Activated CD8-positive, alpha-beta memory T cell treated with anti-CD3 and anti-CD28 coated beads for 1 hour (primary cell): Measurements from ENCODE around the gene RALGAPA1.

Source experiments
- DNase-seq, 2 donors: peaks; one replicate each; pipeline ENCODE4 v3.0.0-alpha.2; 2020; ENCODE audit warnings: low read depth in 1 of 2; ENCODE audit errors: extremely low read depth in 1 of 2

RALGAPA1 gene

DNA sequence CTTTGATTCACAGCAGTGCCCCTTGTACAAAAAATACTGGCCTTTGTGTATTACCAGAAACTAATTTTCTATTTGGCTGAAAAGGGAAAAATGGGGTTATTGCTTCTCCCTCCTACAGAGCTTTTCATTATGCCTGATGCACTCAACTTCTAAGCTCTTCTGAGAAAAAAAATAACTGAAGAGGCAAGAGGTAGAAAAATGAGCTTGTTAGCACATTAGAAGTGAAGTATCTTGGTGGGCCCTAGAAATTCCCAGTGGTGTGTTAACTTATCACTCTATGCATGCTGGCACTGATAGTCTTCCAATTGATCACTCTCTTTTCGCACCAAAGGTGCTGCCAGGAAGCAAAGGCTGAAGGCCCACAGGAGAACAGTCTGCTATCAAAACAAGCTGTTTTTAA is 258.0 kb downstream of the RALGAPA1 start:
- DNase-seq, result no peak

GRCh38 chr14:35549551-35549950 is 259.5 kb downstream of the RALGAPA1 start:
- no peak for DNase-seq

DNA sequence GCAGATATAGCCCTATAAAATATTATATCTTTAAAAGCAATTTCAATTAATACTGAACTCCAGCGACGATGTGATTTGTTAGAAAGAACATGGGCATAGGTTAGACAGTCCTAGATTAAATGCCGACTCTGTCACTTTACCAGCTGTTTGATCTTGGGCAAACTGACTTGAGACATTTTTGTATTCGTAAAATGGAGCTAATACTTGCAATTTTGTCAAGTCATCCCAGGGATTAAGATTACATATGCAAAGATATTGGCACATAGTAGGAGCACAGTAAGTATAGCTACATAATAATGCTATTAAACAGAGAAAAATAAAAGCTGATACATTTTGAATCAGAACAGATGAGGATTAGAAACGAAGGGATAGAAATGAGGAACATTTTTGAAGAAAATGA is 266.1 kb downstream of the RALGAPA1 start:
- no peak for DNase-seq

DNA sequence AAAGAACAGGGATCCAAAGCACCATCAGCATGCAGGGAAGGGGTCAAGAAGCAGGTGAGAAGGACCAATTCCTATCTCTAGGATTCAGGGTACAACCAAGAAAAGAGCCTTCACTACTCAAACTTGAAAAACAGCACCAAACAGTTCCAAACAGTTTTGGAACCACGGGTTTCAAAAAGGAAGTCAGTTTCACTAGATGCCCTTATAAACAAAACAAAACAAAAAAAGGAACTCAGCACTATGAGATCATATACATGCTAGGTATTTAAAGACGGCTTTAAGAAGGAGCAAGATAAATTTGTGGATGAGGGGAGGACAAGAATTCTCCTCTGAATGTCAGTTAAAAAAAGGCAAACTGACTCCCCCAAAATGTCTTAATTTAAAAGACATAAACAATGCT is 269.1 kb downstream of the RALGAPA1 start:
- no peak for DNase-seq

- no peak for DNase-seq
Measured at GRCh38 chr14:35535483-35536112, 273.5 kb downstream of the RALGAPA1 start.

GRCh38 chr14:35534873-35535482 is 274.1 kb downstream of the RALGAPA1 start:
- peak in 1 of 2 donors; percentile 37 for DNase-seq

DNA sequence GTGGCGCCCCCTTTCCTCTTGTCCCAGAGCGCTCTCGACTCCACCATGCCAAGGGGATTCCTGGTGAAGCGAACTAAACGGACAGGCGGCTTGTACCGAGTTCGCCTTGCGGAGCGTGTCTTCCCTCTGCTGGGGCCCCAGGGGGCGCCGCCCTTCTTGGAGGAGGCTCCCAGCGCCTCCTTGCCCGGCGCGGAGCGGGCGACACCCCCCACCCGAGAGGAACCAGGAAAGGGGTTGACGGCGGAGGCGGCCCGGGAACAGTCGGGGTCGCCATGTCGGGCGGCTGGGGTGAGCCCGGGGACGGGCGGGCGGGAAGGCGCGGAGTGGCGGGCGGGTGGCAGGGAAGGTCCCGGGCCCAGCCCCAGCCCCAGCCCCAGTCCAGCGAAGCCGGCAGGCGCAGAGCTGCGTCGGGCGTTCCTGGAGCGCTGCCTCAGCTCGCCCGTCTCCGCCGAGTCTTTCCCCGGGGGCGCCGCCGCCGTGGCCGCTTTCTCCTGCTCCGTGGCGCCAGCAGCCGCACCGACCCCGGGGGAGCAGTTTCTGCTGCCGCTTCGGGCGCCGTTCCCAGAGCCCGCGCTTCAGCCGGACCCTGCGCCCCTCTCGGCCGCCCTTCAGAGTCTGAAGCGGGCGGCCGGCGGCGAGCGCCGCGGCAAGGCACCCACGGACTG is 274.8 kb downstream of the RALGAPA1 start:
- no peak for DNase-seq

- DNase-seq, result peak in 1 of 2 donors; percentile 28
Measured at GRCh38 chr14:35533357-35534207, 275.5 kb downstream of the RALGAPA1 start, which contains the start of gene INSM2. Gene INSM2 (plus strand): TSS chr14:35534164. CDS start chr14:35534253, 89 bp downstream.

GRCh38 chr14:35532783-35533356 is 276.2 kb downstream of the RALGAPA1 start:
- no peak for DNase-seq

DNA sequence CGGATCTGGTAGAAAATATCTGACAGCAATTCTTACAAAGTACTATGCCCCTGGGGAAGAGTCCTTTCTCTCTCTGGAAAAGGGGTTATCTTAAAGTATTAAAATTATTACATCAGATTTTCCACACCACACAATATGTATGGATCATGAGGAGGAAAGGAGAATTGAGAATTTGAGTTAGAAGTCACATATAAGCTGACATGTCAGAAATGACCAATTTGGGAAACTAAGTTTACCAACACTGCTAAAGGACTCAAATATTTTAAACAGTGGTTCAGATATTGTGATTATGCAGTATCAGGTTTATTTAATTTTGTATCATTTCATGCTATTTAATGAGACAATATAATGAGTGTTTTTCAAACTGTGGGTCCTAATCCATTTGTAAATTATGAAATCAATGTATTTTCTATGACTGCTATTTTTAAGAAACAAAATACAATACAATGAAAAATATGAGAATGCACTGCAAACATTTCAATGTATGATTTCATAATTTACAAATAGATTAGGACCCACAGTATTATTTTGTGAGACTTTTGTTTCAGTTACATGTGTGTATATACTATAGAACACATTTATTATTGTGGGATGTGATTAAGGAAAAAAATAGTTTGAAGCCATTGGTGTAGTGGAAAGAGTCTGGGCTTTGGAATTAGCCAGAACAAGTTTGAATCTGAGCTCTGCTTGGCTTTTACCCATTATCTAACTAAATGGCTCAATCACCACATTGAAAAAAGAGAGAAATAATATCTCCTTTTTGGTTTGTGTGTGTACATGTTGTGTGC is 276.9 kb downstream of the RALGAPA1 start:
- DNase-seq, result no peak

GRCh38 chr14:35526962-35527361 is 282.1 kb downstream of the RALGAPA1 start:
- no peak for DNase-seq

DNA sequence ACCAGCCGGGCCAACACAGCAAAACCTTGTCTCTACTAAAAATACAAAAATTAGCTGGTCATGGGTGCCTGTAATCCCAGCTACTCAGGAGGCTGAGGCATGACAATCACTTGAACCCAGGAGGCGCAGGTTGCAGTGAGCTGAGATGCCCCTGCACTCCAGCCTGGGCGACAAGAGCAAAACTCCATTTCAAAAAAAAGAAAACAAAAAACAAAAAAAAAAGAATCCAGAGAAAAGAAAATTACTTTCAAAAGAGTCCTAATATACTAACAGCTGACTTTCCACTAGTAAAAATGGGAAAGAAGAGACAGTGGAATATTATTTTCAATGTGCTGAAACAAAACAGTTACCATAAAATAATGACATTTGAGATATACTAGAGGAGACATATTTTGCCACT is 283.4 kb downstream of the RALGAPA1 start:
- no peak for DNase-seq

GRCh38 chr14:35519986-35520385 is 289.1 kb downstream of the RALGAPA1 start:
- DNase-seq, result no peak

GRCh38 chr14:35515916-35516315 is 293.2 kb downstream of the RALGAPA1 start:
- DNase-seq, result no peak

GRCh38 chr14:35512765-35513164 is 296.3 kb downstream of the RALGAPA1 start:
- DNase-seq, result no peak

DNA sequence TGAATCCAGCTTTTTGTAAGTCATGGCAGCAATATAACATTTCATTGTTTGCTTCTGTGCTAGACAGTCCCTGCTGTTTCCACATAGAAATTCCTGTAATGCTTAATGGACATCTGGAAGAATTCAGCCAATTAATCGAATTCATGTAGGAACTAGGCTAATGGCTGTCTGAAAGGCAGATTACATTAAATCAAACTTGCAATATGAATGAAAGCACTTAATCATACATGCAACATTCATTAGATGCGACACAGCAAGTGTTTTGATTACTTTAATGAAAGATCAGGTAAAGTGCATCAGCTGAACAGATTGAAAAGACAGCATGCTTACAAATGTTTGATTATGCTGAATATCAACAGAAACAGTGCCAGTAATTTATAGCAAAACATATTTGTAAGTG is 299.2 kb downstream of the RALGAPA1 start:
- no peak for DNase-seq

- DNase-seq, result no peak
Measured at GRCh38 chr14:35506927-35507326, 302.2 kb downstream of the RALGAPA1 start.

GRCh38 chr14:35506461-35506860 is 302.6 kb downstream of the RALGAPA1 start:
- no peak for DNase-seq

DNA sequence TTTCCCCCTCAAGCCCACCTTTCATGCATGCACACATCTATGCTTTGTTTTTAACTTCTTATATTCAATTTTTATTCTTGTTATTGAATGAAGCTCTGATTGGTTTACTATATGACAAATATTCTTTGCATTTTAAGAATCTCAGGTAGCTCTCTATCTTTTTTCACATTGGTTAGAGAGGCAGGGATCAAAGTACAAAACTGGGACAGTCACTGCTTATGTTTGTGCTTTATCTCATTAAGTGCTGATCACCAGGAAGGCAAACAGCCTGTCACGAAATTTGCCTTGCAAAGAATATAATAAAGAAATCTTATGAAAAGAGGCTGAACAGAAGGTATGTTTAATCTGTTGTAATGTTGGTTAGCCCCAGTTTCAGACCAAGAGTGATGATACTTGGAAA is 304.8 kb downstream of the RALGAPA1 start:
- DNase-seq, result no peak

- no peak for DNase-seq
Measured at GRCh38 chr14:35503646-35504045, 305.4 kb downstream of the RALGAPA1 start.
